DOHH2 (cell line): ENCODE results near the gene KIRREL3.

ENCODE experiments used
- H3F3A ChIP-seq: fragments of 200-600 bp; sonication (generic), shearing (Covaris generic); 2 replicates; pipeline ENCODE4 v1.6.0; 2016; ENCODE audit warnings: antibody characterized with exemption, mild to moderate bottlenecking; ENCODE audit not compliant: control insufficient read depth, insufficient read depth
- H3K27ac ChIP-seq: fragments of 200-600 bp; sonication (generic); 2 replicates; pipeline ENCODE4 v1.5.1; 2014; ENCODE audit warnings: low read depth, mild to moderate bottlenecking, low read length, moderate library complexity
- H3K27me3 ChIP-seq: fragments of 200-600 bp; sonication (generic); 2 replicates; pipeline ENCODE4 v1.6.1; 2014; ENCODE audit warnings: mild to moderate bottlenecking, low read length, mixed read lengths; ENCODE audit not compliant: control insufficient read depth
- H3K36me3 ChIP-seq: fragments of 200-600 bp; sonication (generic); 2 replicates; pipeline ENCODE4 v1.6.1; 2014; ENCODE audit warnings: mild to moderate bottlenecking, low read length, moderate library complexity, mixed read lengths; ENCODE audit not compliant: control insufficient read depth
- H3K4me1 ChIP-seq: fragments of 200-600 bp; sonication (generic); 2 replicates; pipeline ENCODE4 v1.6.1; 2014; ENCODE audit warnings: mild to moderate bottlenecking, low read length, mixed read lengths; ENCODE audit not compliant: control insufficient read depth
- H3K4me2 ChIP-seq: fragments of 200-600 bp; sonication (generic); 2 replicates; pipeline ENCODE4 v1.6.0; 2014; ENCODE audit warnings: mild to moderate bottlenecking, low read length, moderate library complexity
- H3K4me3 ChIP-seq: fragments of 200-600 bp; sonication (generic); 2 replicates; pipeline ENCODE4 v1.5.1; 2014; ENCODE audit warnings: mild to moderate bottlenecking, low read length, mixed read lengths
- H3K79me2 ChIP-seq: fragments of 200-600 bp; sonication (generic); 2 replicates; pipeline ENCODE4 v1.6.1; 2014; ENCODE audit warnings: mild to moderate bottlenecking, low read length, mixed read lengths; ENCODE audit not compliant: control insufficient read depth
- H3K9me2 ChIP-seq: fragments of 200-600 bp; sonication (generic); replicated peaks from 2 replicates; pipeline ENCODE4 v1.6.1; 2014; ENCODE audit warnings: mild to moderate bottlenecking, low read length, mixed read lengths; ENCODE audit not compliant: control insufficient read depth
- H3K9me3 ChIP-seq: fragments of 200-600 bp; sonication (generic); 2 replicates; pipeline ENCODE4 v1.6.1; 2014; ENCODE audit warnings: antibody characterized with exemption, low read length, mixed read lengths; ENCODE audit not compliant: control insufficient read depth, insufficient read depth
- H4K20me1 ChIP-seq: fragments of 200-600 bp; sonication (generic); 2 replicates; pipeline ENCODE4 v1.6.0; 2014; ENCODE audit warnings: low read depth, mild to moderate bottlenecking, antibody characterized with exemption, low read length, moderate library complexity; ENCODE audit not compliant: control insufficient read depth, insufficient read depth
- CTCF ChIP-seq: fragments of 200-600 bp; sonication (generic); IDR thresholded peaks from one replicate; pipeline ENCODE4 v1.5.1; 2014; ENCODE audit warnings: antibody characterized with exemption, mild to moderate bottlenecking, low read depth, low read length; ENCODE audit not compliant: poor library complexity, severe bottlenecking
- EZH2phosphoT487 ChIP-seq: fragments of 200-600 bp; sonication (generic); IDR thresholded peaks from 2 replicates; pipeline ENCODE4 v1.6.1; 2017; ENCODE audit warnings: borderline replicate concordance, mild to moderate bottlenecking, antibody characterized with exemption, low read length, moderate library complexity, mixed read lengths

The KIRREL3 gene

DNA sequence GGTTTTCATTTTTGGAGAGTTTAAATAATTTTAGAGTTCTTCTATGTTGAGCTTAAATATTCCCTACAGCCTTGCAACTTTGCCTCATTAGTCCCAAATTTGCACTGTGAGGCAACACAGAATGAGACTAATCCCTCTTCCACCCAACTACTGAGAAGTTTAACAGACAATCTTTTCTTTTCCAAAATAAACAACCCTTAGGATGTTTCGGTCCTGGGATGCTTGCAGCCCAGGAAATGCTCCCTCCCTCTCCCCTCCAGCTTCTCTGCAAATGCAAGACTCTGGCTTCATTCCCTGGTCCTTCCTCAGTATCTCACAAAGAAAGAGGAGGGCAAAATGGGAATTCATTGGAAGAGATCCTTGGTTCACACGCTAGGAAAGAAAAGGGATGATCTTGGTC is 422.5 kb downstream of the KIRREL3 start:
- Histone ChIP-seq H3K9me2 (no peaks in the 10 kb centered on the region), H3K9me3 (no peaks in the 10 kb centered on the region), H3F3A (no peaks in the 10 kb centered on the region), H3K27me3 (no peaks in the 10 kb centered on the region), H3K36me3 (no peaks in the 10 kb centered on the region), H3K4me1 (no peaks in the 10 kb centered on the region), H3K4me2 (no peak overlapping the region), H4K20me1 (no peaks in the 10 kb centered on the region), H3K79me2 (no peaks in the 10 kb centered on the region), H3K4me3 (no peak overlapping the region), H3K27ac (no peak overlapping the region)
- TF ChIP-seq EZH2phosphoT487 (no peak), CTCF (no peak)

- Histone ChIP-seq H3K9me2 (no peaks in the 10 kb centered on the region), H3K4me3 (no peak overlapping the region), H3K27ac (no peak overlapping the region), H3K4me2 (no peak overlapping the region), H3K9me3 (no peaks in the 10 kb centered on the region), H3K36me3 (no peaks in the 10 kb centered on the region), H3K79me2 (no peaks in the 10 kb centered on the region), H3K27me3 (no peaks in the 10 kb centered on the region), H3K4me1 (no peaks in the 10 kb centered on the region), H4K20me1 (no peaks in the 10 kb centered on the region), H3F3A (no peaks in the 10 kb centered on the region)
- no peak for TF ChIP-seq EZH2phosphoT487
- no peak for TF ChIP-seq CTCF
Measured at GRCh38 chr11:126575849-126576248, 424.7 kb downstream of the KIRREL3 start.

DNA sequence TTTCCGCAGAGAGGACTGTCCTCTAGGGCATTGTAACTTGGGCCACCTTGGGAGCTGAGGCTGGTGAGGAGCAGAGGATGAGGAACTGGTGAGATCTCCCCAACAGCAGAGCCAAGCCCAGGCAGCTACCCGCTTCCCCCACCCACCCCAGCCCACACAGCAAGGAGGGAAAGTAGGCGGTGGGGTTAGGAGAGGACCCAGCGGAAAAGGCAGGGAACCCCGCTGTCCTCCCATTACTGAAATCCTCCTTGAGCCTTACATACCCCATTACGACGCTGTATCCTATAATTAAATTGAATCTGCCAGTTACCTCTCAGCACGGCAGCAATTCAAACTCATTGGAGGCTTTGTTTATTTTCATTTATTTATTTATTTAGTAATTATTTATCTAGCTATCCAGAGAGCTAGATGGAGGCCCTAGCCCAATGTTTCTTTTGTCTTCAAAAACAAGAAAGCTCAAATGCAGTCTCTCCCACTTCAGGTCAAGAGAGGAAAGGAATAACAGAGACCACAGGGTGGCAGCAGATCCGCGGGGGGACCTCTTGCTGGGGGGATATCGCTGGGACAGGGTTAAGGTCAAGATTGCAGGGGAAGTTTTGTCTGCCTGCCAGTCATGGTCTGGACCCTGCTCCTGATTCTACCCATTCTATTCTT is 427.1 kb downstream of the KIRREL3 start:
- Histone ChIP-seq H3K4me3 (no peak overlapping the region), H4K20me1 (no peaks in the 10 kb centered on the region), H3K4me2 (no peak overlapping the region), H3K9me3 (no peaks in the 10 kb centered on the region), H3K27ac (no peak overlapping the region), H3K9me2 (no peaks in the 10 kb centered on the region), H3F3A (no peaks in the 10 kb centered on the region), H3K79me2 (no peaks in the 10 kb centered on the region), H3K27me3 (no peaks in the 10 kb centered on the region), H3K36me3 (no peaks in the 10 kb centered on the region), H3K4me1 (no peaks in the 10 kb centered on the region)
- TF ChIP-seq CTCF: no peak
- TF ChIP-seq EZH2phosphoT487: no peak

DNA sequence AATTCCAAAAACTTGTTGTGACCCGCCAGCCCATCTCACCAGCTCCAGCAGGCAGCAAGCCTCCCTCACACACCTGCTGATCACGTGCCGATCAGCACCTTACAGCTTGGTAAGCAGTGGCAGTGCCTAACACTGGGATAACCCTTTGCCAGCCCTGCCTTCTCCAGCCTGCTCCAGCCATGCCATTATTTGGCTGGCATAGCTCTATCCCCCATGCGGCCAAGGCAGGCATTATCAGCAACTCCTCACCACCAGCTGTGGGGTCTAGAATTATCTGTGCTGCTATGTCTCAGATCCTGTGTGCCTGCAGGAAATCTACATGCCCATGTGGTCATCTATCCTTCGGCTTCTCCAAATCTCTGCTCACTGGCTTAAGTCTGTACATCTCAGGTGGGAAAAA is 430.1 kb downstream of the KIRREL3 start:
- Histone ChIP-seq H3K4me3 (no peak overlapping the region), H3K9me3 (no peaks in the 10 kb centered on the region), H3F3A (no peaks in the 10 kb centered on the region), H3K36me3 (no peaks in the 10 kb centered on the region), H3K4me1 (no peaks in the 10 kb centered on the region), H3K9me2 (no peaks in the 10 kb centered on the region), H3K27ac (no peak overlapping the region), H3K27me3 (no peaks in the 10 kb centered on the region), H3K4me2 (no peak overlapping the region), H3K79me2 (no peaks in the 10 kb centered on the region), H4K20me1 (no peaks in the 10 kb centered on the region)
- TF ChIP-seq CTCF: no peak
- no peak for TF ChIP-seq EZH2phosphoT487
